NCI-H82 treated with DMSO at 0.1 percent for 48 hours (cell line): ENCODE results near the gene PPP2R3A.

Experiments used
- DNase-seq: peaks from one replicate; lab custom pipeline; 2025; ENCODE audit not compliant: unreplicated experiment; lab: John Stamatoyannopoulos, UW

The PPP2R3A gene

GRCh38 chr3:136021803-136022202, 56.3 kb downstream of the PPP2R3A start:
- DNase-seq = no peak

GRCh38 chr3:136022529-136023263, 57.2 kb downstream of the PPP2R3A start:
- DNase-seq = no peak

DNA sequence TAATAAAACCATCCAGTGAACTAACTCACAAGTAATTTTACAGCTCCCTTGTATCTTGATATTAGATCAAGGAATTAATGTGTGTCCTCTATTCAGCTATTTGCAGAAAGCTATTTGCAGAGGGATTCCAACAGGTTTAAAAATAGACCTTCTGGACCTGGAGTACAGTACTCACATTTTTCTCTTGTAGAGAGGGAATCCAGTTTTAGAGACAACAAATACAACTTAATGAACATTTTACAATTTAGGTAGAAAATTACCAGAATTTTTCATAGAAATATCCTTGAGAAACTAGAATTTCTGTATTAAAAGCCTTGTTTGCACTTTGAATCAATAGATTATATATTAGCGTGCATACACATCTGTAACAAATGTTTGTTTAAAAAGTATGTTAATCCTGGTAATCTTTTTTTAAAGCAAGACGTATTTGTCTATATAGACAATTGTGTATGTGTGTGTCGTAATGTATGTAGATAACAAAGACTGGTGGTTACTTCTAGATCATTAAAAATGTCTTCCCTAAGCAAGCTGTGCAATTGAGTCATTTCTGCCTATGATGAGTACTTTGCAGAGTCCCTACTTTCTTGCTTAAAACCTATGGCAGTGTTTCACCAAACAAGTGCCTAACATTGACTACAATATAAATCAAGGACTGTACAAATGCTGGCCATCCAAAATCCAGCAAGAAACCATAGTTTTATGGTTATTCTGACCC, 57.9 kb downstream of the PPP2R3A start:
- no peak for DNase-seq

GRCh38 chr3:136036306-136036705, 70.8 kb downstream of the PPP2R3A start:
- DNase-seq = no peak

DNA sequence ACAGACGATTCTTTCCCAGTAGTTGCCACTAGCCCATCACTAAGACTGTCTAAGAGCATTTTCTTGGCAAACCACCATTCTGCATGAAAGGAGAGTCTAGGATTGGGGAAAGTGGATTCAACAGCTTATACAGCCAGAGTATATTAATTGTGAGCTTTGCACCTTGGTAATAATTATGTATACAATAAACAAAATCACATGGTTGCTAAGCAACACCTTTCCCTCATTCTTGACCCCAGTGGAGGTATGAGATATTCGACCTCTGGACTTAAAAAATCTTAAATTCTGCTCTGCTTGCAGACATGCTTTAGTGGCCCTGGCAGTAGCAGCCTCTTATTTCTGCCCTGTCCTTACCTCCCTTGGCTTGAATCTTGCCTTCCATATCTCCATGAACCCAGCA, 73.1 kb downstream of the PPP2R3A start:
- DNase-seq = no peak

DNA sequence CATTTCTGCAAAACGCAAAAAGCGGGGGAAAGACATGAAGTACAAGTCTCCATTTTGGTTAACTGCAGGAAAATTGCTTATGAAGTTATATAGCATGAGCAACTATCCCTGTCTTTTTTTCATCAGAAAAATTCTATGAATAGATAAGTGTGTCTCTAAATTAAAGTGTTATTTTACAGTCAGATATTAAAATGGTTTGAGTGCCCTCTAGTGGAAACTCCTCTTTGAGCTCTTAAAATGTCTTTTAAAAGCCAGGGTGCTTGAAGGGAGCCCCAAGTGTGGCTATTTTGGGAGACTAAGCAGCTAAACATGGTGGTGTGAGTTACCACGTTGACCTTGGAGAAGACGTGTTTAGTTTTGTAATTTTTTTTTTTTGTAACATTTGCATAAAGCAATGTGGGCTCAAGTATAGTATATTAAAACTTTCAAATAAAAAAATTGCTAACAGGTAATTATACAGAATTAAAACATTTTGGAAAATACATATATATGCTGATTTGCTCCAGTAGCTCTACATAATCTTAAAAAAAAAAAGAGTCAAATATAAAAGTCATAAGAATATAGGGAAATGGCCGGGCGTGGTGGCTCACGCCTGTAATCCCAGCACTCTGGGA, 77.2 kb downstream of the PPP2R3A start:
- peak; percentile 18 for DNase-seq

- no peak for DNase-seq
These were observed 79.6 kb downstream of the PPP2R3A start for GRCh38 chr3:136044980-136045745.

GRCh38 chr3:136048068-136048467, 82.5 kb downstream of the PPP2R3A start:
- DNase-seq = no peak

- DNase-seq = no peak
These were observed 84.7 kb downstream of the PPP2R3A start for GRCh38 chr3:136050250-136050649.

GRCh38 chr3:136055491-136055890, 90.0 kb downstream of the PPP2R3A start:
- DNase-seq = no peak

DNA sequence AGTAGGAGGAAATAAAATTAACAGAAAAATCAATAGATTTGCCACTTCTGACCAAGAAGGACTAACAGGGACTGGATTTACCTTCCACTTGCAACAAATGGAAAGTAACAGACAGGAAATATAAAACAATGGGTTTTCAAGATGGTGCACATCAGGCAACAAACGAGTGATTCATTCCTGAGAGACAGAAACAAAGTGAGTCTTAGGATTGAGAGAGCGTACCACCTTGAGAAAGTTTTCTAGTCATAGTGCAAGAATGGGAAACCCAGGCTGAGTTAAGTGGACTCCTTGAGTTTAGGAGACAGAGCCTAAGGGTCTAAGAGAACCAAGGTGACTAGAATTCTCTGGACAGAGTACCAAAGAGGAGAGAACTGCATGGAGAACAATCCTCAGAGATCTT, 101.7 kb downstream of the PPP2R3A start:
- no peak for DNase-seq

DNA sequence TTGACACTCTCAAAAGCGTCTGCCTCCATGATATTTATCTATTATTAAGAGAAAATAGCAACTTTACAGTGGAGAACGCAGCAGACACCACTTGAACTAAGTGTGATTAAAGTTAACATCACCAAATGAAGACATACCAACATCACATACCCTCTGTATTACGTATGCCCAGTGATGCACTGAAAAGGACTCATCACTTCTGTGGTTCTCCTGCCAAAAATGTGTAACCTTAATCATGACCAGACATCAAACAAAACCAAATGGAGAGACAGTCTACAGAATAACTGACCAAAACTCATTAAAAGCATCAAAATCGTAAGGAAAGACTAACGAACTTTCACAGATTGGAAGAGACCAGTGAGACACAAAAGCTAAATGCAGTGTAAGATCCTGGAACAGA, 103.2 kb downstream of the PPP2R3A start:
- DNase-seq = no peak

DNA sequence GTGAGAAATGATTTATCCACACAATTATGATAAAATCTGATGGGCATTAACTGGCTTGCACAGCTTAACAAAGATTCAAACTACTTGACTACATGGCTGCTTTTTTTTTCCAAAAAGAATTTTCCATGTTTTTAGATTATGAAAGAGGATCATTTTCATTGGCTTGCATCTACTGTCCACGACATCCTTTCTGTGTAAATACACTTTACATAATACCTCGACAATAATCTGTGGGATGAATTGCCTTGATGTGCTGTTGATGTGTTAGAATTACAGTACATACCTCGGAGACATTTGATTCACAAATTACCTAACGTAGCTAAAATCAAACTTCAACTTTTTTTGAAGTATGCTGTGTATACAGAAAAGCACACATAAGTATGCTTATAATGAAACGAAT, 104.4 kb downstream of the PPP2R3A start:
- no peak for DNase-seq

DNA sequence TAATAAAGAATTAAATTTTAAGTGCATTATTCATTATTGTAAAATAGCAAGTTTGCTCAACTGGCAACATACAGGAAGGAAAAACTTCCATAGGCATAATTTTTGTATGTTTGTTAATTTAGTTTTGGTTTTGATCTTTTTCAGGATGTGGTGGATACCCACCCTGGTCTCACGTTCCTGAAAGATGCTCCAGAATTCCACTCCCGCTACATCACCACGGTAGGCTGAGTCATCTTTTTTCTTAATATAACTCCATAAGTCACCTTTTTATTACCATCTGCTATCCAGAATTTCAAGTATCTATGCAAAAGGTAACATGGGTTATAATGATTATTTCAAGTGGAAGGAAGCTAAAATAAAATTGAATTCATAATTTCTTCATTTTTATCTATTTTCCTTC, 104.8 kb downstream of the PPP2R3A start:
- no peak for DNase-seq

DNA sequence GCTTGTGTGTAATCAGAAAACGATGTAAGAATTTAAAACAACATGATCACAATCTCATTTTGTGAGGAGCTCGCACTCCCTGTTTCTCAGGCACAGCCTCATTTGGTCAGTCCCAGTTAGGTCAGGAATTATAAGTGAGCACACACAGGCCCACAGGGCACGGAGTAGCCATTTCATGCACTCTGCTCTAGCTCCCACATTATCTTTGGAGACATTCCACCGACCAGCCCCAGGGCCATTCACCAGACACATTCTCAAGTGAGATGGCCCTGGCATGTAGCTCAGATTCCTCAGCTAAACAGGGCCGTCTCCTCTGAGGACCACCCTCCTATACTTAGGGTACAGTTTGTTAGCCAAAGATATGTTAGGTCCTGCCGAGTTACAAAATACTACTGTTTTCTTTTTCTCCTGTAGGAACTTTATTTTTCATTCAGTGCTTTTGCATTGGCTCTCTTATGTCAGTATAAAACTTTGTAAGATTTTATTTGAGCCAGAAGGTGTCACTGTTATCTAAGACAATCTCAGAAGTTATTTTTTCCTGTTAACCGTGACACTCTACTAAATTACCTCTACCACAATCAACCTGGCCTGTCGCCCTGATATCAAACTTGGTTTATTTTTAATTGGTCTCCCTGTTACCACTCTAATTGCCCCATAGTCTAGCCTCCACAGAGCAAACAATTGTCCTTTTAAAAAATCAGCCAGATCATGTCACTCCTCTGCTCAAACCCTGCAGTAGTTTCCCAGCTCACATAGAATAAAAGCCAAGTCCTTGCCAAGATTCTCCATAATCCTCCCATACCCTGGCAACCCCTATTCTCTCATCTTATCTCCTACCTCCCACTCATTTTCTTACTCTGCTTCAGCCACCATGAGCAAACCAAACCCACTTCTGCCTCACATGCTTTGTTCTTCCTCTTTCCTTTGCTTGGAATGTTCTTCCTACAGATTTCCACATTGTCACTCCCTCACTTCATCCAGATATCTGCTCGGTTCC, 105.7 kb downstream of the PPP2R3A start:
- no peak for DNase-seq

DNA sequence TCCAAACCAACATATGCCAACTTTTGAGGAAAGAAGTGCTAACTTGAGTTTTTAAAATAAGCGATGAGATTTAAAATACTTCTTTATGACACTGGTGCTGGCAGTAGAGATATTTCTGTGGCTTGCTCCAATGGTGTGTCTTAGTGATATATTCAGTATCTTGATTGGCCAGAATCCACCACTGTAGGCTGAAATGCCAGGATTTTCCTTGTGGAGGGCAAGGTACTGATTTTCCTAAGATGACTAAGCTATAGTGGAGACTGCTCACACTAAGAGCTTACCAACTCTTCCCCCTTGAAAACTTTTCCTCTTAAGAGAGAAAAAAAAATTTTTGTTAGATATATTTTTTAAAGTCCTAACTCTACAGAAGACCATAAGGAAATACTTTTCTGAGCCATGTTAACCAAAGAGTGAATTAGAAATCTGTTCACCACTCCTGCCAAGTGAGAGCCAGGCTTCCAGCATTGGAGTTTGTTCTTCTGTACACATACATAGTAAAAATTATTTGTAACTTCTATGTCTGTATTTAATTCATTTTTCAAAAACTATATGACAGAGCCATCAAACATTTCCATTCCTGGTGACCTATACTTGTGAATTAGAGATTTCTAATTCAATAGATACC, 109.1 kb downstream of the PPP2R3A start:
- DNase-seq = no peak

DNA sequence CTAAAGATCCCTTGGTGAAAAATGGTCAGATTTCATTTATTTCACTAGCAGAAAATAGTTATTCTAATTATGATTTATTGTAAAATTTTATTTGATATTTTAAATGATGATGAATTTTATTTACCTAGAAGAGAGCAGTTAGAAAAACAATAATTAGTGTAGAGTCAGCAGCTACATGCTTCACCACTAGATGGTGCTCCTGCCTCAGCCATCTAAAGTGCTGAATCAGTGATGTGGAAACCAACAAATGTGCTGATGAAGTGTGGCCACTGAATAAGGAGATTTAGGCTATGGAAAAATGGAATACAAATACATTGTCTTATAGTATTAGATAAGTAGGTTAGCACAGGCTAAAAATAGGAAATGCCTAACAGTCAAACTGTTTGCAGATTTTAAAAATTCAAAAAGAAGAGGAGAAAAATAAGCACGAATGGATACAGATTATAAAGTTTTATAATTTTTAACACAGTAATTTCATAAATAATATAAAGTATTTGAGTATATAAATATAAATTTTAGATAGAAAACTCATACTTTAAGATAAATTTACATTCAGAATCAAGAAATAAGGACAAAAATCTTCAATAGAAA, 109.8 kb downstream of the PPP2R3A start:
- DNase-seq = peak; percentile 45

GRCh38 chr3:136075811-136076210, 110.3 kb downstream of the PPP2R3A start:
- DNase-seq = no peak
